SU-DHL-6 (cell line): ENCODE data around the gene HNF4A.

Experiments
- EZH2phosphoT487 ChIP-seq: fragments of 200-600 bp; sonication (generic), shearing (Covaris generic); conservative IDR thresholded peaks from 2 replicates; pipeline ENCODE4 v1.6.1; 2018; ENCODE audit warnings: mild to moderate bottlenecking, antibody characterized with exemption, low read length, moderate library complexity, mixed read lengths
- TF ChIP-seq, protein P1 (sequence below): fragments of 200-600 bp; sonication (generic); IDR thresholded peaks from one replicate; pipeline ENCODE4 v1.5.1; 2017; ENCODE audit warnings: antibody characterized with exemption, mild to moderate bottlenecking, low read length, moderate library complexity; ENCODE audit not compliant: insufficient read depth, poor library complexity, severe bottlenecking

DNA sequence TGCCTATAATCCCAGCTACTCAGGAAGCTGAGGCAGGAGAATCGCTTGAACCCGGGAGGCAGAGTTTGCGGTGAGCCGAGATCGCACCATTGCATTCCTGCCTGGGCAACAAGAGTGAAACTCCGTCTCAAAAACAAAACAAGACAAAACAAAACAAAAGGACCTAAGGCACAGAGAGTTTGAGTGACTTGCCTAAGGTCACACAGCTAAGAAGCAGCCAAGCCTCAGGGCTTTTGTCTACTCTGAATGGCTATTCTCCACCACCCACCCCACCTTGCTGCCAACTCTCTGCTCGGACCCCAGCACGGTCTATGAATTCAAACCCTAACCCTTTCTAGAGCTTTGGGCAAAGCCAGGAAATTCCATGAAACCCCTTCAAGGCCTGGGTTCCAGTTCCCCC lies 101.1 kb downstream of the HNF4A start:
- TF ChIP-seq, protein P1, sequence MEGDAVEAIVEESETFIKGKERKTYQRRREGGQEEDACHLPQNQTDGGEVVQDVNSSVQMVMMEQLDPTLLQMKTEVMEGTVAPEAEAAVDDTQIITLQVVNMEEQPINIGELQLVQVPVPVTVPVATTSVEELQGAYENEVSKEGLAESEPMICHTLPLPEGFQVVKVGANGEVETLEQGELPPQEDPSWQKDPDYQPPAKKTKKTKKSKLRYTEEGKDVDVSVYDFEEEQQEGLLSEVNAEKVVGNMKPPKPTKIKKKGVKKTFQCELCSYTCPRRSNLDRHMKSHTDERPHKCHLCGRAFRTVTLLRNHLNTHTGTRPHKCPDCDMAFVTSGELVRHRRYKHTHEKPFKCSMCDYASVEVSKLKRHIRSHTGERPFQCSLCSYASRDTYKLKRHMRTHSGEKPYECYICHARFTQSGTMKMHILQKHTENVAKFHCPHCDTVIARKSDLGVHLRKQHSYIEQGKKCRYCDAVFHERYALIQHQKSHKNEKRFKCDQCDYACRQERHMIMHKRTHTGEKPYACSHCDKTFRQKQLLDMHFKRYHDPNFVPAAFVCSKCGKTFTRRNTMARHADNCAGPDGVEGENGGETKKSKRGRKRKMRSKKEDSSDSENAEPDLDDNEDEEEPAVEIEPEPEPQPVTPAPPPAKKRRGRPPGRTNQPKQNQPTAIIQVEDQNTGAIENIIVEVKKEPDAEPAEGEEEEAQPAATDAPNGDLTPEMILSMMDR: no peak
- TF ChIP-seq EZH2phosphoT487: no peak
